SH-SY5Y (cell line): ENCODE data around the gene MRPL40.

Source experiments
- GATA2 ChIP-seq: IDR thresholded peaks from 2 replicates; pipeline ENCODE4 v1.6.1; 2011; ENCODE audit warnings: mild to moderate bottlenecking, low read depth, low read length
- GATA3 ChIP-seq: IDR thresholded peaks from 2 replicates; pipeline ENCODE4 v1.6.1; 2011; ENCODE audit warnings: low read depth, mild to moderate bottlenecking, low read length, moderate library complexity

DNA sequence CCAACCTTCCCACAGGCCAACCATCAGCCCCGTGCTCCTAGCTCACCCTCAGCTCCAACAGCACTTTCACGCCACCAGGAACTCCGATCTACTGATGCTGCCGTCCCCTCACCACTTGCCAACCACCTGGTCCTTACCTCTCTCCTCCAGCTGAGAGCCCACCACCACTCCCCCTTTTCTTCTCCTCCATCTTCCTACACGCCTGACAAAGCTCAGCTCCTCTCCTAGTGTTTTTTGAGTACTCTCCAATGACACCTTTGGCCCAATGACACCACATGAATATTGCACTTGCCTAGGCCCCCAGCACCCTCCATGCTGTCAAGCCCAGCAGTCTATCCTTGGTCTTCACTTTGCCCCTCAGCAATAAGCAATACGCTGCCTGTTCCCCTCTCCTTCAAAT is 31.5 kb upstream of the MRPL40 start:
- TF ChIP-seq GATA2 (no peak), GATA3 (no peak)
